Lower lobe of right lung (tissue), 2 donors: Measurements from ENCODE around the gene ACTA2. TPM values are rescaled to one million over a fixed set of nuclear protein-coding genes. Genes with fewer than 3 reads are reported as not detected.
A peak's percentile ranks its signal among the peaks of the same experiment; 100 is the strongest.

Experiments
- ATAC-seq, 2 donors: fragments of 200-7000 bp; cut with Tn5 transposase; one replicate each; pipeline ENCODE4 v1.9.1; 2020 to 2022; ENCODE audit warnings: mild to moderate bottlenecking in 2 of 2, moderate library complexity in 2 of 2
- DNase-seq: peaks from one replicate; pipeline ENCODE4 v3.0.0-alpha.2; 2020
- H3K27ac ChIP-seq: fragments of 200-600 bp; one replicate; pipeline ENCODE4 v1.8.0; 2022
- H3K27me3 ChIP-seq: fragments of 200-600 bp; one replicate; pipeline ENCODE4 v1.8.0; 2022; ENCODE audit warnings: low read depth
- H3K36me3 ChIP-seq: fragments of 200-600 bp; one replicate; pipeline ENCODE4 v1.8.0; 2022; ENCODE audit warnings: mild to moderate bottlenecking
- H3K4me1 ChIP-seq: fragments of 200-600 bp; one replicate; pipeline ENCODE4 v1.8.0; 2022
- H3K4me3 ChIP-seq: fragments of 200-600 bp; one replicate; pipeline ENCODE4 v1.8.0; 2022; ENCODE audit warnings: mild to moderate bottlenecking
- H3K9me3 ChIP-seq: fragments of 200-600 bp; one replicate; pipeline ENCODE4 v1.8.0; 2022
- intact Hi-C: fragments of 100-400 bp; cut with DNase I; formaldehyde crosslinking; loops from one replicate; pipeline ENCODE4 v1.11.0; 2022
- total RNA-seq: library from RNA; stranded (reverse); fragmentation: NEBNext Ultra II Directional; extraction: Animal tissue kit (Norgen Biotek cat#: 25700); gene quantifications from one replicate; pipeline ENCODE4 v1.2.1, GENCODE V29; 2021
- TF ChIP-seq, protein P1 (sequence below): fragments of 200-600 bp; IDR thresholded peaks from one replicate; pipeline ENCODE4 v1.8.0; 2022; ENCODE audit warnings: antibody characterized with exemption, mild to moderate bottlenecking
- donor health status: DM: no; HTN: yes; CAD: no; lungs with severe emphysema.

Gene ACTA2
- total RNA-seq, 1 donor from 2014 or later = 204 TPM

DNA sequence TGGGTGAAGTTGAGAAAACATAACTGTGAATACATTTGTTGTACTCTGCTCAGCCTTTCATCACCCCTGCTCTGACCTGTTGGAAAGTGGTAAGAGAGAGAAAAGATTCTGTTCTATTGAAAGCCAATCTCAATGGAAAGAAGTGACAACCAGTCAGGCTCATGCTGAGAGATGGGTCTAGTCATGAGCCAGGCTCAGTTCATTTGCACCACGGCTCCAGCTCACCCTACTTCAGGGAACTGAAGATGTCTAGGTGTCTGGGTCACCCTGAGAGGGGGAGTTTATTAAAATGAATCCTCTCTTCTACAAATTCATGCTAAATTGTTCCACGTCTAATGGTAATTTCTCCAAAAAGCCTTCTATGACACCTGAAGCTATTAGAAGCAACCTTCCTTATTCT lies 25.9 kb upstream of the ACTA2 start:
- peak overlapping the region; percentile 15 for H3K27ac ChIP-seq
- ATAC-seq (no peak), DNase-seq (no peak)
- no peak overlapping the region for H3K4me3 ChIP-seq
- H3K27me3 ChIP-seq = no peaks in the 10 kb centered on the region
- H3K9me3 ChIP-seq = no peaks in the 10 kb centered on the region
- peaks cover 30% of the 10 kb centered on the region for H3K4me1 ChIP-seq
- H3K36me3 ChIP-seq = no peaks in the 10 kb centered on the region
- TF ChIP-seq, protein P1, sequence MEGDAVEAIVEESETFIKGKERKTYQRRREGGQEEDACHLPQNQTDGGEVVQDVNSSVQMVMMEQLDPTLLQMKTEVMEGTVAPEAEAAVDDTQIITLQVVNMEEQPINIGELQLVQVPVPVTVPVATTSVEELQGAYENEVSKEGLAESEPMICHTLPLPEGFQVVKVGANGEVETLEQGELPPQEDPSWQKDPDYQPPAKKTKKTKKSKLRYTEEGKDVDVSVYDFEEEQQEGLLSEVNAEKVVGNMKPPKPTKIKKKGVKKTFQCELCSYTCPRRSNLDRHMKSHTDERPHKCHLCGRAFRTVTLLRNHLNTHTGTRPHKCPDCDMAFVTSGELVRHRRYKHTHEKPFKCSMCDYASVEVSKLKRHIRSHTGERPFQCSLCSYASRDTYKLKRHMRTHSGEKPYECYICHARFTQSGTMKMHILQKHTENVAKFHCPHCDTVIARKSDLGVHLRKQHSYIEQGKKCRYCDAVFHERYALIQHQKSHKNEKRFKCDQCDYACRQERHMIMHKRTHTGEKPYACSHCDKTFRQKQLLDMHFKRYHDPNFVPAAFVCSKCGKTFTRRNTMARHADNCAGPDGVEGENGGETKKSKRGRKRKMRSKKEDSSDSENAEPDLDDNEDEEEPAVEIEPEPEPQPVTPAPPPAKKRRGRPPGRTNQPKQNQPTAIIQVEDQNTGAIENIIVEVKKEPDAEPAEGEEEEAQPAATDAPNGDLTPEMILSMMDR = no peak
- intact Hi-C loops = no loop called here

DNA sequence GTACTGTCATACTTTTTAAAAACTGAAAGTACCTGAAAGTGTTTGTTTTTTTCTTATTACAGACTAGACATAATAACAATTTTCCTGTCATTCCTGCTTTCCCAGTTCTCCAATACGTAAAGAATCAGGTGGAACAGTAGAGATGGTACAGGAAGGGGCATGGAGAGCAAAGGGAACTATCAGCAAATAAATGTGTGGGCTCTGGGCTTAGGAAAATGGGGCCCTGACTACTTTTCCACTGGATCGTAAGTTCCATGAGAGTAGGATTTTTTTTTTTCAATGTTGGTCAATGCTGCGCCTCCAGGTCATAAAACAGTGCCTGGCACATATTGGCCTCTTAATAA lies 22.8 kb upstream of the ACTA2 start:
- ATAC-seq = peak in 1 of 2 donors; percentile 45
- TF ChIP-seq, protein P1 = no peak
- H3K27ac ChIP-seq = peak overlapping the region; percentile 73

DNA sequence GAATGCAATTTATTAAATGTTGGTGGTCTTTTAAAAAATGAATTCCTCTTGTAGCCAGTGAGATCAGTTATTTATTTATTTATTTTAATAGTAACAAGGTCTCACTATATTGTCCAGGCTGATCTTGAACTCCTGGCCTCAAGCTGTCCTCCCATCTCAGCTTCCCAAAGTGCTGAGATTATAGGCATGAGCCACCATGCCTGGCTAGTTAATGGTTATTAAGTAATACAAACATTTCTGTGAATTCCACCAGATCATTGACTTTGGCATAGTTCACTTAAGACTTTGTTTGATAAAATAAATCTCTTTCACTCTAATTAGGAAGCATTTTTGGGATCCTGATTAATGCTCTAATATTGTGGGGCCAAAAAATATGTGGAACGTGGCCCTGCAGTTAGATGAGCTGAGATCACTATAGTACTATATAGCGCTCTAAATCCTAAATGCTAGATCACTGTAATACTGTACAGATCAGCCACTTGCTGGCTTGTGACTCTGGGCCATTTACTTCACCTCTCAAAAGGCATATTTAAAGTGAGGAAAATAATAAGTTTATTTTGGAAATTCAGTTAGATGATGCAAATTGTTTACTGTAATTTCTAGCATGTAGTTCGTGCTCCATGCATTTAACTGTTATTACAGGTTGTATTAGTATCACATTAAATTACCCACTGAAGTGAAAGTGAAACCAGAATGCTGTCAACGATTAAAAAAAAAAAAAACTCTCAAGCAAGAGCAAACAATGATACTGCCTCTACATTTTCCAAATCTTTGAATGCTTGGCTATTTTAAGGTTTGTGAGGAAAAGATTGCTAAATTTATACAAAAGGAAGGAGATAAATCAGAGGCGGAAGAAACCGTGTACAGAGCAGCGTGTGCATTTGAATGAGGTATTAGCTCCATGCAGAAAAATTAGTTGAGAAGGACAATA lies 22.1 kb upstream of the ACTA2 start:
- Histone ChIP-seq H3K27me3 (no peaks in the 10 kb centered on the region), H3K4me1 (peaks cover 17% of the 10 kb centered on the region), H3K9me3 (no peaks in the 10 kb centered on the region), H3K4me3 (peak overlapping the region; percentile 53), H3K27ac (peak overlapping the region; percentile 73), H3K36me3 (no peaks in the 10 kb centered on the region)
- peak in 1 of 2 donors; percentile 71 for ATAC-seq
- TF ChIP-seq, protein P1 = no peak
- intact Hi-C loops = no loop called here
- DNase-seq = no peak

More for the DNA sequence above, 22.8 kb upstream of the ACTA2 start:
- intact Hi-C loops = no loop called here
- no peaks in the 10 kb centered on the region for H3K9me3 ChIP-seq
- no peak for DNase-seq
- no peaks in the 10 kb centered on the region for H3K27me3 ChIP-seq
- peak overlapping the region; percentile 53 for H3K4me3 ChIP-seq
- peaks cover 17% of the 10 kb centered on the region for H3K4me1 ChIP-seq
- H3K36me3 ChIP-seq = no peaks in the 10 kb centered on the region

DNA sequence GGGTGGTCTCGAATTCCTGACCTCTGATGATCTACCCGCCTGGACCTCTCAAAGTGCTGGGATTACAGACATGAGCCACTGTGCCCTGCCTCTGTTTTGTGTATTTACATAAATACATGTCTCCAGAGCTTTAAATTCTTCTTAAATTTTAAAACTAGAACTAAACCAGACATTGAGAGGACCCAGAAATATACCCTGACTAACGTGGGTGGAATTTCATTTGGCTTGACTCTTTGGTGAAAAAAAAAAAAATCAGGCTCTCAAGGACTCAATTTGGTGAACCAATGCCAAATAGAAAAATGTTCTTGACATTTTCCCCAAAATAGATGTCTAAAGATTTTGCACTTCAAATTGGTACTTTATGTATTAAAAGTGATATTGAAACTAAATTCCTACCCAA lies 21.4 kb upstream of the ACTA2 start:
- H3K9me3 ChIP-seq = no peaks in the 10 kb centered on the region
- peaks cover 17% of the 10 kb centered on the region for H3K4me1 ChIP-seq
- peak overlapping the region; percentile 73 for H3K27ac ChIP-seq
- intact Hi-C loops = no loop called here
- no peak overlapping the region for H3K4me3 ChIP-seq
- no peaks in the 10 kb centered on the region for H3K36me3 ChIP-seq
- DNase-seq (no peak), ATAC-seq (no peak)
- TF ChIP-seq, protein P1 = no peak
- no peaks in the 10 kb centered on the region for H3K27me3 ChIP-seq

DNA sequence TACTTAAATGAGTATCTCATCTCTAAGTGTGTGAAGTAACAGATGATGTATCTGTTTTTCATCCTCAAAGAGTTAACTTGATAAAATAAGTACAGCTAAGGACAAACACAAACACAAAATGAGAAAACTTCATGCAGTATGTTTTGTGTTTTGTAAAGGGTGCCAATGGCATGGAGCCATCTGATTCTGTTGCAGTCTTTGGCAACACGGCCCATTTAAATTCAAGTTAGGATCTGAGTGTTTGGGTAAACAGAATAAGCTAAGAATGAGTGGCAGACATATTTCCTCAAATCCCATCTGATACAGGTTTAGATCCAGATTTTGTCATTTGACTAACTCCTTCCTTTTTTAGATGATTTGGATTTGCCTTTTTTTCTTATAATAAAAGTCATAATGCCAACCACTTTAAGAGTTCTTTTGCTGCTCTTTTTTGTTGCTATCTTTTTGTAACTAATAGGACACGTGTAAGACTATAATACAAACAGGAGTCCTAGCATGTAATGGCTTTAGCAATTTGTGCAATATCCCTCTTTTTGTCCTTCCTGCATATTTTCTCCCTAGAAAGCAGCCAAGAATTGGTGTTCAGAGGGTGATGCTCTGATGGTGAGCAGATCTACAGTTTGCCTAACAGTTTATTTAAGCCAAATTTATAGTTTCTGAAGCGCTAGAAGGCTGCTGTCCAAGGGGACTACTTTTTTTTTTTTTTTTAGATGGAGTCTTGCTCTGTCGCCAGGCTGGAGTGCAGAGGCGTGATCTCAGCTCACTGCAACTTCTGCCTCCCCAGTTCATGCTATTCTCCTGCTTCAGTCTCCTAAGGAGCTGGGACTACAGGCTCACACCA lies 18.9 kb upstream of the ACTA2 start:
- DNase-seq = no peak
- Histone ChIP-seq H3K4me3 (no peak overlapping the region), H3K27me3 (no peaks in the 10 kb centered on the region), H3K4me1 (peaks cover 25% of the 10 kb centered on the region), H3K36me3 (no peaks in the 10 kb centered on the region), H3K27ac (peak overlapping the region; percentile 6), H3K9me3 (no peaks in the 10 kb centered on the region)
- intact Hi-C loops = no loop called here
- TF ChIP-seq, protein P1 = no peak
- ATAC-seq = peak; percentile 42 to 53
